HG03108 (cell line): ENCODE measurements around the gene NDN.
"Not testable (repeated sequence)": the region's sequence is repeated elsewhere in the genome, so short reads cannot be mapped to it uniquely, and the experiment has no call there.

ENCODE experiments used
- ATAC-seq: cut with Tn5 transposase; IDR thresholded peaks from one replicate; pipeline ENCODE4 v1.9.1; 2021; ENCODE audit warnings: moderate library complexity; ENCODE audit not compliant: unreplicated experiment

Gene NDN

GRCh38 chr15:23687143-23687470 lies at the start of gene NDN:
Gene NDN, minus strand, starts transcription at chr15:23687305. Its CDS starts 88 bp downstream, at chr15:23687217.
- ATAC-seq = no peak

- ATAC-seq = no peak
These were observed 49.0 kb upstream of the NDN start for GRCh38 chr15:23736033-23736673.

GRCh38 chr15:23734862-23735261 lies 47.8 kb upstream of the NDN start:
- ATAC-seq = no peak

- ATAC-seq = not testable (repeated sequence)
These were observed 27.0 kb upstream of the NDN start for GRCh38 chr15:23713874-23714656.

- ATAC-seq = no peak
These were observed 21.2 kb upstream of the NDN start for GRCh38 chr15:23708332-23708731.

- ATAC-seq = no peak
These were observed 8.2 kb upstream of the NDN start for GRCh38 chr15:23695282-23695681.

GRCh38 chr15:23694592-23694991 lies 7.5 kb upstream of the NDN start:
- ATAC-seq = no peak

GRCh38 chr15:23690450-23690852 lies 3.3 kb upstream of the NDN start:
- ATAC-seq = no peak

GRCh38 chr15:23690015-23690414 lies 2.9 kb upstream of the NDN start:
- ATAC-seq = no peak

GRCh38 chr15:23686466-23687142 lies 501 bp downstream of the NDN start:
- no peak for ATAC-seq

- no peak for ATAC-seq
These were observed 15.6 kb downstream of the NDN start for GRCh38 chr15:23671481-23671880.

- ATAC-seq = no peak
These were observed 16.1 kb downstream of the NDN start for GRCh38 chr15:23670970-23671369.

- ATAC-seq = no peak
These were observed 23.9 kb downstream of the NDN start for GRCh38 chr15:23663232-23663631.

GRCh38 chr15:23648920-23649515 lies 38.1 kb downstream of the NDN start:
- ATAC-seq = no peak

GRCh38 chr15:23647421-23648370 lies 39.4 kb downstream of the NDN start, which contains the start of gene MAGEL2:
Gene MAGEL2, minus strand, starts transcription at chr15:23647867. Its CDS starts 125 bp downstream, at chr15:23647742.
- no peak for ATAC-seq

GRCh38 chr15:23647001-23647295 lies 40.2 kb downstream of the NDN start:
- ATAC-seq = no peak

- no peak for ATAC-seq
These were observed 40.7 kb downstream of the NDN start for GRCh38 chr15:23646165-23647000.

GRCh38 chr15:23645371-23646164 lies 41.5 kb downstream of the NDN start:
- no peak for ATAC-seq

GRCh38 chr15:23644829-23645228 lies 42.3 kb downstream of the NDN start:
- no peak for ATAC-seq
